Measurements from ENCODE around the gene MAST4.

GRCh38 chr5:67160985-67161384 is 564.8 kb downstream of the MAST4 start:
- TF ChIP-seq CTCF (IDR thresholded peaks at IDR 0.05; ENCODE audit: low read depth, low read length, missing input control), result no peak
- no peak for TF ChIP-seq NR2F2 (IDR thresholded peaks at IDR 0.05)
- TF ChIP-seq MAX (IDR thresholded peaks at IDR 0.05), result no peak
- TF ChIP-seq GABPA (IDR thresholded peaks at IDR 0.05 in 1 of 2, conservative IDR thresholded peaks at IDR 0.05 in 1 of 2), result no peak
- TF ChIP-seq EGR1 (IDR thresholded peaks at IDR 0.05; ENCODE audit: low read depth in 2 of 2), result no peak

Data from liver (tissue), 3 donors.